Activated CD4-positive, alpha-beta T cell treated with anti-CD3 and anti-CD28 coated beads, Interleukin-2, Interleukin-4, amounts not matched to agents 100 ng/mL and 50 ng/mL, durations not matched to agents 16 hours and 8 hours (primary cell): ENCODE data around the gene HGFAC.
A peak's percentile ranks its signal among the peaks of the same experiment; 100 is the strongest.

ENCODE experiments used
- DNase-seq: peaks from one replicate; pipeline ENCODE4 v3.0.0-alpha.2; 2020; ENCODE audit warnings: low spot score

HGFAC gene

DNA sequence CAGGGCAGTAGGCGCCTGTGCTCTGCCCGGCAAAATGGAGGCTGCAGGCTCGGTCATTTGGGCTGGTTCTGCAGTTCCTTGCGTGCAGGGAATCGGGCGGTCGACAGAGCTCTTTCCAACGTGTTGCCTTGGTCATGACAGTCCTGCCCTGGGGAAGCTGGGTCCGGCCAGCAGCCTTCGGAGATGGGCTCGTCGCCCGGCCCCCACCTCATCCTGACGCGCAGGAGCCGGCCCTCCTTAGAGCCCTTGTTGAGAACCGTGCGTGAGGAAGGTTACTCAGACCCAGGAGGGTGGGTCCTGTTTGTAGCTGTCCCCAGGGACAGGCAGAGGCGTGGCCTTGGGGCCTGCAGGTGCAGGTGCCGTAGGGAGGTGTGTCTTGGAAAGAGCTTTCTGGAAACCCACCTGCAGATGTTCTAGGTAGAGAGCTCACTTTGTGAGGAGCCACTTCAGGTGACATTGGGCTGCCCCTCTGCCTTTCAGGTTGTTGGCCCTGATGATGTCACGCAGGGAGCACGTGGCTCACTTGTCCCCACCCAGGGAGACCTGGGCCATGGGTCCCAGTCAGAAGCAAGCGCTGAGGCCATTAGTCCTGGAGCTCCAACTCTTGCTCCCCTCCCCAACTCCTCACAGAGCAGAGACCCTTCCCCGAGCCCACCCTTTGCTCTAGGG is 15.2 kb upstream of the HGFAC start:
- DNase-seq, result no peak

- no peak for DNase-seq
Measured at GRCh38 chr4:3427134-3427476, 14.7 kb upstream of the HGFAC start.

GRCh38 chr4:3427706-3428446 is 13.9 kb upstream of the HGFAC start:
- DNase-seq, result no peak

GRCh38 chr4:3429651-3430050 is 12.1 kb upstream of the HGFAC start:
- no peak for DNase-seq

- no peak for DNase-seq
Measured at GRCh38 chr4:3430524-3430923, 11.2 kb upstream of the HGFAC start.

GRCh38 chr4:3431446-3431993 is 10.2 kb upstream of the HGFAC start:
- DNase-seq, result no peak

GRCh38 chr4:3432381-3432790 is 9.4 kb upstream of the HGFAC start:
- no peak for DNase-seq

- no peak for DNase-seq
Measured at GRCh38 chr4:3433138-3433869, 8.5 kb upstream of the HGFAC start.

DNA sequence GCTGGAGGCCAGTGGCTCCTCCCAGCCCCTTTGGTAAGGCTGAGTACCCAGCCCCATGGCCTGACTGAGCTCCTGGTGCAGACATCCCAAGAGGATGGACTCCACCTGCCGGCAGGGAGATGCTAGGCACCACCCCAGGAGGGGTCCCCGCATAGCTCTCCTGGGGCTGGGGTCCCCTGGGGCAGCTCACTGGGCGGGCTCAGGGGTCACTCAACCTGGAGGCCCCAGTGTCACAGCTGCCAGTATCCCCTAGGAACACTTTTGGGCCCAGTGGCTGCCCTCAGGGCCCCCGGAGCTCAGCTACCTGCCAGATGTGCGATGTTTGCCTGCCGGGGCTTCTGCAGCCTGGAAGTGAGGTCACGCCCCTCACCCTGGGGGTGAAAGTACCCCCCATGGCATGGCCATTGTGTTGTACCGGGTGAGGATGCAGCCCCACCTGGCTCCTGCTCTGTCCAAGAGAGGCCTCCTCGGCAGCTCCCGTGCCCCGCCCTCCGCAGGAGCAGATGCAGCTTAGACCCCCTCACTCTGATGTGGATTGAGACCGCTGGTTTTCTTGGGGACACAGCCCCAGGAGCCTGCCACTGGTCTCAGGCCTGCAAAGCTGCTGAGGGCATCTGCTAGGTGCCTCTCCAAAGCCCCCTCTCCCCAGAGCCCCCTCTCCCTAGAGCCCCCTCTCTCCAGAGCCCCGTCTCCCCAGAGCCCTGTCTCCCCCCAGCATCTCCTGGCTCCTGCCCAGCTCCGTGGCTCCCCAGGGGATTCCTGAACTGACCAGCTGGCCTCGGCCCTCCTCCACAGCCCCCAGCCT is 6.7 kb upstream of the HGFAC start:
- DNase-seq, result no peak

DNA sequence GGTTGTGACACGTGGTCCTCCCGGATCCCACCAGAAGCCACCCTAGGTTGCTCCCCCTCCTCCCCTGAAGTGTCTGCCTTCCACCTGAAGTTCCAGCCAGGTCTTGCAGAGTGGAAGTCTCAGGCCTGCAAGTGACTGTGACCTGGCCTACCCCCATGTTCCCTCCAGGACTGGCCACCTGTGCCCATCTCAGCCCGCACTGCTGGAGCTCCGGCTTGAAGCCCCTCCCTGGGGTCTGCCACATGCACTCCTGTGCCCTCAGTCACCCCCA is 6.1 kb upstream of the HGFAC start:
- no peak for DNase-seq

- no peak for DNase-seq
Measured at GRCh38 chr4:3436048-3436797, 5.5 kb upstream of the HGFAC start.

DNA sequence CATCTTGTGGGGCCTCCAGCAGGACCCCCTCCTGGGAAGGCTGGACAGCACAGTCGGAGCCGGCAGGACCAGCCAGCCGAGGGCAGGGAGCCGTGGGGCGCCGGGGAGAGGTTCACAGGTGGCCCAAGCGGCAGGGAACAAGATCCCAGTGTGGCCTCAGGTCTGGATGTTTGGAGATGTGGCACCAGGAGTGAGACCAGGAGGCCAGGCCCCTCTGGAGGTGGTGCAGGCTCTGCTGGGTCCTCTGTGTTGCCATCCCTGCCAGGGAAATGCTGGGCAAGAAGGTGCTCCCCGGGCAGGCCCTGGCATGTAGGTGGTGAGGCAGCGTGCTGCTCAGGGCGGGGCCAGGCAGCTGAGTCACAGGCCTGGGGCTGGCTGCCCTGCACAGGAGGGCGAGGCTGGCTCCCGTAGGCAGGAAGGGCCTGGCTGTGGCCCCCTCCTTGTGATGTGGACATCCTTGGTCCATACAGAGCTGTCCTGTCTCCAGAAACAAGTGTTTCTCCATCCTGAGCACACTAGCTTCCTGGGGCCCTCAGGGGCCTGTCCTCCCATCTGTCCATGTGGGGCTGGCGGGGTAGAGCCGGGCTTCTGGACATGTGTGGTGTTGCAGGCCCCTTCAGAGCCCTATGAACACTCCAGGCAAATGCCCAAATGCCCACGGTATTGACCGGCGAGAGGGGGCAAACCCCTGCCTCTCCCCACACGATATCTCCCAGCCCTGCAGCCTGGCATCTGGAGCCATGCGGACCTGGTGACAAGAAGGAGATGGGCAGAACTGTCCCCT is 4.8 kb upstream of the HGFAC start:
- DNase-seq, result peak; percentile 6

DNA sequence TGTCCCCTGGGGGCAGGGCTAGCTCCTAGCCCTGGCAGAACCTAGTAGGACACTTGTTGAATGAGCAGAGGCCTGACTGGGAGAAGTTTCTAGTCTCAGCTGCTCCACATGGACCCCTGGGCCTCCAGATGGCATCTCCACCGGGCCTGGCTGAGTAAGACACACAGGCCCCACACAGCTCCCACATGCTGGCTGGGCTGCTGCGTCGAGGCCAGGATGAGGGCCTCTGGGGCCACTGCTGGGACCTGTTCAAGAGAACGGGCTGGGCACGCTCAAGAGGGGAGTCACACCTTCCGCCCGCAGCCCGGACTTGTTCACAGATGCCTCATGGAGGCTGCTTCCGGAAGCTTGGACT is 4.2 kb upstream of the HGFAC start:
- DNase-seq, result no peak

DNA sequence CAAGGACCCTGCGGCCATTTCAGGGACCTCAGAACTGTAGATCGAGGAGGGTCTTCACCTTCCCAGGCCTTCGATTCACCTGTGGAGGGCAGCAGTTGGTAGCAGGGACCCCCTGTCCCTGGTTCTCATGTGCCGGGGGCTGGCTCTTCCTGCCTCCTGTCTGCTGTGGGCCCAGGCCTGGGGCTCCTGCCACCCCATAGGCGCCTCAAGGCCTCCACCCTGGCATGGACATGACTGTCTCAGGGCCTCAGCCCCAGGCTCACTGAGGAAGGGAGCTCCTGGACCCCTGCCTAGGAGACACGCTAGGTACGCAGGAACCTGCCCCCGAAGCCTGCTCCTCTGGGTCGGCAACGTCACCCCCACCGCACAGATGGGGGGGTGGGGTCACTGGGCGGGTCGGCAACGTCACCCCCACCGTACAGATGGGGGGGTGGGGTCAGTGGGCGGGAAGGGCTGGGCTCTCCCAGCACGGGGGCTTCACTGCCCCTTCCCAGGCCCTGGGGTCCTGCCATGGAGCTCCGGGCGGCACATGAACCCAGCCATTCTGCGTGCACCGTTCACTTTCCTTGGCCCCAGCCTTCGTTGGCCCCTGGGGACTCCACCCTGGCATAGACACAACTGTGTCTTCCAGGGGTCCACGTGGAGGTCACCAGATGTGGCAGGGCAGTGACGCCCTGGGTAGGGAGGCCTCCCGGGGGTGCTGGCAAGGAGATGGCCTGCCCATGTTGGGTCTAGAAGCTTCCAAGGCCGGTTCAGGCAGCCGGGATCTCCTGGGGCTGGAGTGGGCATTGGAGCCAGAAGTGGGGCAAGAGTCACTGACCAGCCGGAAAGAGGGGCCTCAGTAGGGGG is 3.5 kb upstream of the HGFAC start:
- DNase-seq, result no peak

- DNase-seq, result no peak
Measured at GRCh38 chr4:3438847-3439180, 3.0 kb upstream of the HGFAC start.

DNA sequence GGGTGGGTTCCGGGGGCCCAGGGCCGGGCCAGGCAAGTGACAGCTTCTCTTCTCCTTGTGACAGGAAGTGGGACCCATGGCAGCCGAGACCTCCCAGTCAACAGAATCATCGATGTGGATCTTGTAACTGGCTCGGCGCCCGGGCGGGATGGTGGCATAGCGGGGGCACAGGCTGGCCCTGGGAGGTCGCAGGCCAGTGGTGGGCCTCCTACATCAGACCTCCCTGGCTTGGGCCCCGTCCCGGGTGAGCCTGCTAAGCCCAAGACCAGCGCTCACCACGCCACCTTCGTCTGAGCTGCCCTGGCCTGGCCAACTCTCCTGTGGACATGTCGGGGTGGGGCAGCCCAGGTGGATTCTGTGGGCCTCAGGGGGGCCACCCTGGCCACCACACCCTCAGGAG is 2.4 kb upstream of the HGFAC start:
- no peak for DNase-seq

GRCh38 chr4:3440011-3440410 is 1.8 kb upstream of the HGFAC start:
- no peak for DNase-seq

DNA sequence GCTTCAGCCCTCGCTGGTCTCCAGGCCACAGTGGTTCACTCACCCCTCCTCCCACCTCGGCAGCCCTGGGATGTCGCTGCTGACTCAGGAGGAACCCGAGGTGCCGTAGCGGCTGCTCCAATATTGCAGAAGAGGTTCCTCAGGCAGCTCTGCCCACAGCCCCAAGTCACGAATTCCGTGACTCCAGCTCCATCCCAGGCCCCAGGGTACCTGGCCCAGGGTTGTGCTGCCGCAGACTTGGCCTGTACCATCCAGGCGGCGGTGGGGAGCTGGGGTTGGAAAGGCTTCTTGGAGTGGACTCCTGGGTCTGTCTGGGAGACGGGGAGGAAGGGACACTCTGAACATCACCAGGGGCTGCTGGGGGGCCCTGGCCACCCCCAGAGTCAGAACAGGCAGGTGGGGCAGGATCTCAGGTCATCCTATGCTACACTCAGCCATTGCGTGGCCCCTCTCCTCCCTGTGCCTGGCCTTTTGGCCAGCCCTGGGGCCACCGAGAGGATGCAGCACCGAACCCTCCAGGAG is 728 bp upstream of the HGFAC start:
- no peak for DNase-seq

- DNase-seq, result no peak
Measured at GRCh38 chr4:3442460-3442958, 741 bp downstream of the HGFAC start.
